ENCODE data around the gene ARMC9. TPM values are rescaled to one million over a fixed set of nuclear protein-coding genes. Genes with fewer than 3 reads are reported as not detected.
A peak's percentile ranks its signal among the peaks of the same experiment; 100 is the strongest.

Gene ARMC9
- total and polyA plus RNA-seq, 2 of the 13 experiments (the other 11 are each of a cell fraction or from before 2014, with no cell fraction given) = 9.1 to 12.8 TPM

- TF ChIP-seq ZNF772 (CRISPR knock-in tag; IDR thresholded peaks at IDR 0.05) (peak; percentile 92), ZNF318 (CRISPR knock-in tag; IDR thresholded peaks at IDR 0.05) (no peak), POLR2AphosphoS5 (IDR thresholded peaks at IDR 0.05; ENCODE audit: low read depth, low read length) (peak; percentile 96), PAX8 (CRISPR knock-in tag; IDR thresholded peaks at IDR 0.05; ENCODE audit: borderline replicate concordance) (peak; percentile 88; the same call in 1 of the 2 replicates), HMGA1 (CRISPR knock-in tag; conservative IDR thresholded peaks at IDR 0.05) (no peak), ZNF484 (CRISPR knock-in tag; IDR thresholded peaks at IDR 0.05; ENCODE audit: borderline replicate concordance, low read depth) (no peak), EZH2 (conservative IDR thresholded peaks at IDR 0.05; ENCODE audit: low read depth, low read length) (no peak), ZSCAN29 (CRISPR knock-in tag; conservative IDR thresholded peaks at IDR 0.05) (peak; percentile 93), SIN3B (IDR thresholded peaks at IDR 0.05; ENCODE audit: low read length) (no peak), FOSL1 (CRISPR knock-in tag; IDR thresholded peaks at IDR 0.05; ENCODE audit: borderline replicate concordance) (no peak), CC2D1A (CRISPR knock-in tag; IDR thresholded peaks at IDR 0.05) (no peak), ZNF510 (CRISPR knock-in tag; IDR thresholded peaks at IDR 0.05; ENCODE audit: low read depth) (no peak; the same call in 1 of the 2 replicates), SRSF9 (IDR thresholded peaks at IDR 0.05; ENCODE audit: borderline replicate concordance, insufficient read depth, low read depth, low read length, poor library complexity, severe bottlenecking) (no peak), DDIT3 (CRISPR knock-in tag; IDR thresholded peaks at IDR 0.05) (no peak), ZNF775 (CRISPR knock-in tag; IDR thresholded peaks at IDR 0.05; ENCODE audit: borderline replicate concordance) (no peak), ZNF276 (CRISPR knock-in tag; IDR thresholded peaks at IDR 0.05; ENCODE audit: low read depth) (0 out of 2 replicates have a peak, but pooled peaks have one; percentile 30), ZNF335 (CRISPR knock-in tag; IDR thresholded peaks at IDR 0.05) (peak; percentile 63; the same call in 1 of the 2 replicates)
- TF ChIP-seq, protein P1, sequence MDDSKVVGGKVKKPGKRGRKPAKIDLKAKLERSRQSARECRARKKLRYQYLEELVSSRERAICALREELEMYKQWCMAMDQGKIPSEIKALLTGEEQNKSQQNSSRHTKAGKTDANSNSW (CRISPR knock-in tag; IDR thresholded peaks at IDR 0.05; ENCODE audit: borderline replicate concordance) = no peak
Measured at GRCh38 chr2:231198291-231199173, at the start of gene ARMC9 (continued).

Data from HepG2 (cell line).